Thoracic aorta endothelial cell (primary cell): ENCODE results near the gene CLCN4. TPM values are rescaled to one million over a fixed set of nuclear protein-coding genes. Genes with fewer than 3 reads are reported as not detected.

Experiments used
- total RNA-seq: library from RNA; depleted of rRNA; stranded (reverse); fragments of >200 nt; gene quantifications from 2 replicates; pipeline ENCODE4 v1.2.3, GENCODE V29; 2012

Gene CLCN4
- total RNA-seq: 13.0 and 17.4 TPM in 2 replicates

DNA sequence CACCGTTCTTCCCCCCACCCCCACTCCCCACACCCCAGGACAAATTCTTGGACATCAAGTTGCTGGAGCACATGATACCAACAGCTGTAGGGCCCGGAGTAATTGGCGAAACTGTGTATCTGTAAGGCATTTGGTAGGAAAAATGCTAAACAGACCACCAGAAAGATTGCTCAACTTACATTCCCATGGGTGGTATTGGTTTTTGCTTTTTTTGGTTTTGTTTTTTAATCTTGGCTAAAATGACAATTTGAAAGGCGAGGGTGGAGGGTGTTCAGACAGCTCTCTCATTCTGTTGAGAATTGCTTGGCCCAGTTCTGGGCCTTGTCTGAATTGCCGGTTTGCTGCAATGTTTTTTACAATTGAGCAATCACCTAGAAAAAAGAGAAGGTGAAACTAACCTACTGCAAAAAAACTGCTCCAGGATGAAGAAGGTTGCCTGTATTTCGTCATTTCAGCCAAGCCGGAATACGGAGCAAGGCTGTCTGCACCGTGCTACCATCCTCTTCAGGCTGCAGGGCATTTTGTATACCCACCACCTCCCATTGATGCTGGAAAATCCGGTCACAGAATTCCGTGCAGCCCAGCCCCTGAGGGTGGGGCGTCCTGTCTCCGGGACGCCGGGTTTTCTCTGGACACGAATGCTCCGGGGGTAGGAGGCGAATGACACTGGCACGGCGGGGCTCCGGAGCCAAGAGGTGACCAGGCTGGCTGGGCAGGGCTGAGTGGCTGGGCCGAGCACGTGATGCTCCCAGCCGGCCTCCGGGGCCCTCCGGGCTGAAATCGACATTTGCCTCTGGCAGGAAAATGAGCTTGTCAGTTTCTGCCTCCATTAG, at the start of gene CLCN4:
TSS of gene CLCN4 (plus strand) at position 777 of the 833 bp plus-strand sequence. CDS start 28,058 bp downstream, outside the sequence.

Other genes with a start within 250 kb of the CLCN4 start
- gene CLDN34, start 189.6 kb upstream of the CLCN4 start, total RNA-seq: 0.36 and 0.66 TPM in 2 replicates